Keratinocyte (primary cell): Measurements from ENCODE around the gene C2CD5. TPM values are rescaled to one million over a fixed set of nuclear protein-coding genes. Genes with fewer than 3 reads are reported as not detected.

ENCODE experiments used
- DNase-seq: peaks from one replicate; pipeline ENCODE4 v3.0.0-alpha.2; 2011; ENCODE audit warnings: low read depth, missing footprints, low spot score
- FAIRE-seq: peaks from 2 replicates; lab custom pipeline; 2011; peaks lifted over from hg19 to GRCh38; lab: Jason Lieb, UNC
- H2AFZ ChIP-seq: 2 replicates; pipeline ENCODE4 v1.6.0; 2012; ENCODE audit warnings: low read length, control low read depth, inconsistent platforms; ENCODE audit not compliant: control insufficient read depth
- H3K27ac ChIP-seq: 2 replicates; pipeline ENCODE4 v1.5.1; 2011; ENCODE audit warnings: low read length; ENCODE audit not compliant: control insufficient read depth, insufficient read depth
- H3K27me3 ChIP-seq: 3 replicates; pipeline ENCODE4 v1.6.0; 2011; ENCODE audit warnings: low read length; ENCODE audit not compliant: control insufficient read depth, insufficient read depth; ENCODE audit errors: extremely low read depth
- H3K36me3 ChIP-seq, 2 experiments: 2 replicates in 1 of 2; 3 replicates in 1 of 2; pipeline ENCODE4 v1.5.1; 2011; ENCODE audit warnings: low read length in 2 of 2, mild to moderate bottlenecking in 1 of 2; ENCODE audit not compliant: control insufficient read depth in 2 of 2, insufficient read depth in 2 of 2; ENCODE audit errors: extremely low read depth in 1 of 2
- H3K4me1 ChIP-seq: 3 replicates; pipeline ENCODE4 v1.5.1; 2011; ENCODE audit warnings: low read length; ENCODE audit not compliant: control insufficient read depth, insufficient read depth; ENCODE audit errors: extremely low read depth
- H3K4me2 ChIP-seq: 3 replicates; pipeline ENCODE4 v1.6.0; 2011; ENCODE audit warnings: low read depth, low read length; ENCODE audit not compliant: control insufficient read depth, insufficient read depth; ENCODE audit errors: extremely low read depth
- H3K4me3 ChIP-seq, 3 experiments: fragments of 200-600 bp in 1 of 3; sonication (generic) in 1 of 3; 2 replicates in 2 of 3; 3 replicates in 1 of 3; pipeline ENCODE4 v1.5.1; 2011 to 2016; ENCODE audit warnings: low read length in 3 of 3, mild to moderate bottlenecking in 3 of 3, control low read depth in 2 of 3, inconsistent platforms in 1 of 3, low read depth in 1 of 3, mixed read lengths in 1 of 3, mixed run types in 1 of 3, moderate library complexity in 1 of 3; ENCODE audit not compliant: control insufficient read depth in 2 of 3, insufficient read depth in 2 of 3; ENCODE audit errors: extremely low read depth in 1 of 3
- H3K79me2 ChIP-seq: 2 replicates; pipeline ENCODE4 v1.6.0; 2012; ENCODE audit warnings: low read length; ENCODE audit not compliant: control insufficient read depth, insufficient read depth
- H3K9ac ChIP-seq: 3 replicates; pipeline ENCODE4 v1.6.0; 2011; ENCODE audit warnings: low read length; ENCODE audit not compliant: control insufficient read depth, insufficient read depth; ENCODE audit errors: extremely low read depth
- H3K9me1 ChIP-seq: 3 replicates; pipeline ENCODE4 v1.6.0; 2011; ENCODE audit warnings: low read length; ENCODE audit not compliant: control insufficient read depth, insufficient read depth; ENCODE audit errors: extremely low read depth
- H3K9me3 ChIP-seq: 2 replicates; pipeline ENCODE4 v1.5.1; 2012; ENCODE audit warnings: low read depth, low read length; ENCODE audit not compliant: control insufficient read depth
- H4K20me1 ChIP-seq: 3 replicates; pipeline ENCODE4 v1.6.0; 2011; ENCODE audit warnings: low read length; ENCODE audit not compliant: control insufficient read depth, insufficient read depth; ENCODE audit errors: extremely low read depth
- CTCF ChIP-seq, 3 experiments: IDR thresholded peaks in 1 of 3; conservative IDR thresholded peaks in 1 of 3; optimal IDR thresholded peaks in 1 of 3; 2 replicates in 2 of 3; 3 replicates in 1 of 3; pipeline versions ENCODE3 to v1.5.1; 2011; ENCODE audit warnings: low read length in 3 of 3, mild to moderate bottlenecking in 3 of 3, moderate library complexity in 2 of 3, control low read depth in 1 of 3, inconsistent platforms in 1 of 3; ENCODE audit not compliant: insufficient read depth in 2 of 3; ENCODE audit errors: extremely low read depth in 1 of 3
- EZH2 ChIP-seq: IDR thresholded peaks from one replicate; pipeline ENCODE4 v1.6.1; 2012; ENCODE audit warnings: inconsistent platforms, mild to moderate bottlenecking, low read length, moderate library complexity
- dilution Hi-C: fragments of 300-500 bp; cut with MboI; formaldehyde crosslinking; loops from one replicate; pipeline ENCODE4 v1.7.0; 2020; ENCODE audit warnings: low sequenced_read_pairs; ENCODE audit not compliant: extremely low pct_ligation_motif_present
- polyA plus RNA-seq, 5 experiments: library from polyadenylated mRNA; depleted of rRNA in 3 of 5; stranded (reverse) in 3 of 5; stranded (forward) in 1 of 5; unstranded in 1 of 5; fragments of >200 nt; gene quantifications; 1 replicate in 1 of 5; 2 replicates in 3 of 5; 3 replicates in 1 of 5; pipeline versions ENCODE4 v1.2.1 to v1.2.3, GENCODE V29; 2011 to 2012; ENCODE audit warnings: missing spikeins in 2 of 5, low read depth in 1 of 5, low replicate concordance in 1 of 5

The C2CD5 gene
- polyA plus RNA-seq, 1 donor (not counting 4 experiments of a cell fraction or from before 2014, with no cell fraction given): 17.7 TPM

- FAIRE-seq (no peak), DNase-seq (no peak)
- H3K4me2 ChIP-seq: no peak overlapping the region
- H4K20me1 ChIP-seq: no peaks in the 10 kb centered on the region
- TF ChIP-seq CTCF (optimal IDR thresholded peaks at IDR 0.05 in 1 of 3, IDR thresholded peaks at IDR 0.05 in 1 of 3, conservative IDR thresholded peaks at IDR 0.05 in 1 of 3; ENCODE audit: extremely low read depth in 1 of 3, insufficient read depth in 2 of 3, low read length in 3 of 3) (no peak), EZH2 (no peak)
- no peak overlapping the region for H3K27ac ChIP-seq
- no peak overlapping the region for H3K9ac ChIP-seq
- no peaks in the 10 kb centered on the region for H3K4me1 ChIP-seq
- no peaks in the 10 kb centered on the region for H3K27me3 ChIP-seq
- no peaks in the 10 kb centered on the region for H3K9me3 ChIP-seq
- no peaks in the 10 kb centered on the region for H3K79me2 ChIP-seq
- no peak overlapping the region for H3K4me3 ChIP-seq
- dilution Hi-C loops: no loop called here
- H3K36me3 ChIP-seq: no peaks in the 10 kb centered on the region
- H3K9me1 ChIP-seq: no peaks in the 10 kb centered on the region
- no peak overlapping the region for H2AFZ ChIP-seq
Measured at GRCh38 chr12:22593864-22594263, 49.5 kb upstream of the C2CD5 start.

- H3K9me3 ChIP-seq: no peaks in the 10 kb centered on the region
- TF ChIP-seq CTCF (optimal IDR thresholded peaks at IDR 0.05 in 1 of 3, IDR thresholded peaks at IDR 0.05 in 1 of 3, conservative IDR thresholded peaks at IDR 0.05 in 1 of 3; ENCODE audit: extremely low read depth in 1 of 3, insufficient read depth in 2 of 3, low read length in 3 of 3): no peak
- no peak for TF ChIP-seq EZH2
- H3K4me1 ChIP-seq: no peaks in the 10 kb centered on the region
- H4K20me1 ChIP-seq: no peaks in the 10 kb centered on the region
- no peak overlapping the region for H3K4me2 ChIP-seq
- H3K9ac ChIP-seq: no peak overlapping the region
- no peak overlapping the region for H3K4me3 ChIP-seq
- H3K79me2 ChIP-seq: no peaks in the 10 kb centered on the region
- H3K9me1 ChIP-seq: no peaks in the 10 kb centered on the region
- H3K27ac ChIP-seq: no peak overlapping the region
- FAIRE-seq (no peak), DNase-seq (no peak)
- dilution Hi-C loops: no loop called here
- H2AFZ ChIP-seq: no peak overlapping the region
- H3K36me3 ChIP-seq: no peaks in the 10 kb centered on the region
- H3K27me3 ChIP-seq: no peaks in the 10 kb centered on the region
Measured at GRCh38 chr12:22588817-22589216, 44.5 kb upstream of the C2CD5 start.
